ENCODE data around the gene ETS2.

Gene ETS2

GRCh38 chr21:38852278-38852677 is 46.5 kb downstream of the ETS2 start:
- Histone ChIP-seq H4K8ac (ENCODE audit: low read depth, low read length) (no peak overlapping the region), H2AK5ac (ENCODE audit: low read length) (no peak overlapping the region)
- WGBS (ENCODE audit: extremely low coverage, insufficient coverage, low lambda C conversion rate): no CpG with 5 or more reads among the region's 3 CpGs

DNA sequence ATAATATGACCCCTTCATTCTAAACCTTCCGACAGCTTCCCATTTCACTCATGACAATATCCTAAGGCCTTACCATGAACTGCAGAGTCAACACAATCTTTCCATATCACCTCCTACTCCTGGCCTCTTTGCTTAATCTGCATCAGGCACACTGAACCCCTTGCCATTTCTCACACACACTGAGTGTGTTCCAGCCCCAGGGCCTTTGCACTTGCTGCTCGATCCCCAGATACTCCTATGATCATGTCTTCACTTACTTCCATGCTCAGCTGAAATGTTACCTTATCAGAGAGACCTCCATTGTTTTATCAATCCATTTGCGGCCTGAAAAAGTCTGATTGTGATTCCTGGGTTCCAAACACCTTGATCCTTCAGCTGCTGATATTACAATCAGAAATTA is 47.0 kb downstream of the ETS2 start:
- H3K56ac ChIP-seq (ENCODE audit: low read length): no peak overlapping the region
- H2BK5ac ChIP-seq (ENCODE audit: low read length): no peak overlapping the region
- H3K79me1 ChIP-seq (ENCODE audit: low read length): no peaks in the 10 kb centered on the region
- H3K23ac ChIP-seq (ENCODE audit: low read length): no peak overlapping the region
- H3K79me2 ChIP-seq (ENCODE audit: control insufficient read depth, insufficient read depth, low read length): no peaks in the 10 kb centered on the region
- H3K4me2 ChIP-seq (ENCODE audit: low read length): no peak overlapping the region
- no peaks in the 10 kb centered on the region for H3K27me3 ChIP-seq (ENCODE audit: insufficient read depth, low read length, poor library complexity)
- no peak overlapping the region for H3K4me3 ChIP-seq (ENCODE audit: low read length)
- no peaks in the 10 kb centered on the region for H3K4me1 ChIP-seq (ENCODE audit: control insufficient read depth, low read depth, low read length)
- no peak for DNase-seq
- H3K9ac ChIP-seq (ENCODE audit: low read length): no peak overlapping the region
- no peak overlapping the region for H2BK120ac ChIP-seq (ENCODE audit: low read depth, low read length)
- no peak overlapping the region for H2BK15ac ChIP-seq (replicated peaks; ENCODE audit: low read depth)
- H3K4ac ChIP-seq (ENCODE audit: low read depth, low read length): no peak overlapping the region
- no peak overlapping the region for H2AK5ac ChIP-seq (ENCODE audit: low read length)
- H3K27ac ChIP-seq (ENCODE audit: low read depth, low read length): no peak overlapping the region
- H3K18ac ChIP-seq (ENCODE audit: low read length): no peak overlapping the region
- H3K36me3 ChIP-seq (ENCODE audit: control insufficient read depth, insufficient read depth, low read length): no peaks in the 10 kb centered on the region
- no CpG with 5 or more reads among the region's 3 CpGs for WGBS (ENCODE audit: extremely low coverage, insufficient coverage, low lambda C conversion rate)
- no peak overlapping the region for H4K8ac ChIP-seq (ENCODE audit: low read depth, low read length)
- H4K5ac ChIP-seq (ENCODE audit: low read length): no peak overlapping the region

More at GRCh38 chr21:38852278-38852677, 46.5 kb downstream of the ETS2 start:
- H3K56ac ChIP-seq (ENCODE audit: low read length): no peak overlapping the region
- H3K4me2 ChIP-seq (ENCODE audit: low read length): no peak overlapping the region
- no peak overlapping the region for H3K18ac ChIP-seq (ENCODE audit: low read length)
- no peak overlapping the region for H2BK120ac ChIP-seq (ENCODE audit: low read depth, low read length)
- no peaks in the 10 kb centered on the region for H3K79me1 ChIP-seq (ENCODE audit: low read length)
- no peak overlapping the region for H3K23ac ChIP-seq (ENCODE audit: low read length)
- no peaks in the 10 kb centered on the region for H3K27me3 ChIP-seq (ENCODE audit: insufficient read depth, low read length, poor library complexity)
- H3K9ac ChIP-seq (ENCODE audit: low read length): no peak overlapping the region
- H3K79me2 ChIP-seq (ENCODE audit: control insufficient read depth, insufficient read depth, low read length): no peaks in the 10 kb centered on the region
- H2BK15ac ChIP-seq (replicated peaks; ENCODE audit: low read depth): no peak overlapping the region
- H3K4me1 ChIP-seq (ENCODE audit: control insufficient read depth, low read depth, low read length): no peaks in the 10 kb centered on the region
- no peak overlapping the region for H3K27ac ChIP-seq (ENCODE audit: low read depth, low read length)
- no peak overlapping the region for H2BK5ac ChIP-seq (ENCODE audit: low read length)
- H4K5ac ChIP-seq (ENCODE audit: low read length): no peak overlapping the region
- no peak overlapping the region for H3K4ac ChIP-seq (ENCODE audit: low read depth, low read length)
- no peaks in the 10 kb centered on the region for H3K36me3 ChIP-seq (ENCODE audit: control insufficient read depth, insufficient read depth, low read length)
- no peak for DNase-seq
- no peak overlapping the region for H3K4me3 ChIP-seq (ENCODE audit: low read length)

DNA sequence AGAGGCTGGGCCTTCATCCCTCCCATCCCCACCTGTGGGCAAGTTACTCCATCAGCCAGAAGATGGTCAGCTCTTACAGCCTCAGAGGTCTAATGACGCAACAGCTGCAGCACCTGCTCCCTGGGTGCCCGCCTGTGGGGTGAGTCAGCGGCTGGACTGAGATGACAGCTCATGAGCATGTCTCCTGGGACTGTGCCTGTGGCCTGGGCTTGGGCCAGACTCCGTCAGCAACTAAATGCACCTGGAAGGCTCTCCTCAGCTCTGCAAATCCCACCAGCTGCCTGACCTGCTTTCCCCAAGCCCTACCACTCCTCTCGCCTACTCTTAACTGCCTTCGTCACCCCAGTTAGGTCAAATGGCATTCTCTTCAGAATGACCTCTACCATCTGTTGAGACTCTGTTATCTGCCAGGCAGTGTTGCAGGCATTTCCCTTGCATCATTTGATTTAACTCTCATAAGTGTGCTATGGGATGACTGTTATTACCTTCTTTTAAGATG is 47.7 kb downstream of the ETS2 start:
- no peak overlapping the region for H4K8ac ChIP-seq (ENCODE audit: low read depth, low read length)
- H3K18ac ChIP-seq (ENCODE audit: low read length): no peak overlapping the region
- H2AK5ac ChIP-seq (ENCODE audit: low read length): no peak overlapping the region
- no peak overlapping the region for H2BK120ac ChIP-seq (ENCODE audit: low read depth, low read length)
- WGBS (ENCODE audit: extremely low coverage, insufficient coverage, low lambda C conversion rate): no CpG with 5 or more reads among the region's 6 CpGs
- no peaks in the 10 kb centered on the region for H3K79me2 ChIP-seq (ENCODE audit: control insufficient read depth, insufficient read depth, low read length)
- no peak overlapping the region for H4K5ac ChIP-seq (ENCODE audit: low read length)
- no peak overlapping the region for H3K27ac ChIP-seq (ENCODE audit: low read depth, low read length)
- H3K79me1 ChIP-seq (ENCODE audit: low read length): no peaks in the 10 kb centered on the region
- no peaks in the 10 kb centered on the region for H3K27me3 ChIP-seq (ENCODE audit: insufficient read depth, low read length, poor library complexity)
- DNase-seq: no peak
- no peak overlapping the region for H3K23ac ChIP-seq (ENCODE audit: low read length)
- H3K4me2 ChIP-seq (ENCODE audit: low read length): no peak overlapping the region
- no peak overlapping the region for H3K4me3 ChIP-seq (ENCODE audit: low read length)
- no peak overlapping the region for H3K4ac ChIP-seq (ENCODE audit: low read depth, low read length)
- no peak overlapping the region for H3K56ac ChIP-seq (ENCODE audit: low read length)
- no peak overlapping the region for H3K9ac ChIP-seq (ENCODE audit: low read length)
- H2BK15ac ChIP-seq (replicated peaks; ENCODE audit: low read depth): no peak overlapping the region
- H3K36me3 ChIP-seq (ENCODE audit: control insufficient read depth, insufficient read depth, low read length): no peaks in the 10 kb centered on the region
- no peaks in the 10 kb centered on the region for H3K4me1 ChIP-seq (ENCODE audit: control insufficient read depth, low read depth, low read length)
- H2BK5ac ChIP-seq (ENCODE audit: low read length): no peak overlapping the region

- Histone ChIP-seq H2BK5ac (ENCODE audit: low read length) (no peak overlapping the region), H2BK120ac (ENCODE audit: low read depth, low read length) (no peak overlapping the region), H3K4me3 (ENCODE audit: low read length) (no peak overlapping the region)
Measured at GRCh38 chr21:38857152-38857825, 51.6 kb downstream of the ETS2 start.

DNA sequence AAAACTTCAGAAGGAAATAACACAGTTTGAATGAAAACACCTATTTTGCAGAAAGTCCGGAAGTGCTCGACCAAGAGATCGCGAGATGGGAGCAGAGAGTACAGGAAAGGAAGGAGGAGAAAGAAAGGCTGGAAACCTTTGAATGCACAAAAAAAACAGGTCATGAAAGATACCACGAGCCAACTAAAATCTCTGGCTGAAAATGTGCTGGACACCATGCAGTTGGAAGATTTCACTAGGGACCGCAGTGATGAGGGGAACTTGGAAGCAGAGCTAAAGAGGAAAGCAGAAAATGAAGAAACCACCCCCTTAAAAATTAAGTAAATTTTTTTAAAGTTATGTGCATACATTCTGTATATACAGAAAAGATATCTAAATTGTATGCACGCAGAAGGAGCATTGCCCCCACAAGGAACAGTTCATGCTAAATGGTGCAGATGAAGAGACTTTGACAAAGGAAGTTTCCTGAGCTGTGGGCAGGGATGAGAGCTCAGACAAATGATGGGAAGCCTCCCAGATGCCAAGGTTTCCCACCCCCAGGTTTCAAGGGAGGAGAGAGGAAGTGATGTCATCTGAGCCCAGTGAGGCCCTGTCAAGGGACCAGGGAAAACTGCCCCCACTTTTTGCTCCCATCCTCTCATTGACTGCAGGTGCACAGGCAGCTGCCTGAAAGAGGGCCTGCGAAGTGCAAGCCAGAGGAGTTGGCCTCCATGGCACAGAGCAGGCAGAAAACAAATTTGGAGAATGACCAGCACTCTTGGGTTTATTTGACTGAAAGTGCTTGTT is 52.5 kb downstream of the ETS2 start:
- no peak overlapping the region for H3K18ac ChIP-seq (ENCODE audit: low read length)
- no peak overlapping the region for H4K5ac ChIP-seq (ENCODE audit: low read length)
- no peaks in the 10 kb centered on the region for H3K79me2 ChIP-seq (ENCODE audit: control insufficient read depth, insufficient read depth, low read length)
- H2BK120ac ChIP-seq (ENCODE audit: low read depth, low read length): no peak overlapping the region
- no CpG with 5 or more reads among the region's 8 CpGs for WGBS (ENCODE audit: extremely low coverage, insufficient coverage, low lambda C conversion rate)
- H4K8ac ChIP-seq (ENCODE audit: low read depth, low read length): no peak overlapping the region
- no peak overlapping the region for H2BK15ac ChIP-seq (replicated peaks; ENCODE audit: low read depth)
- no peak overlapping the region for H3K4me2 ChIP-seq (ENCODE audit: low read length)
- no peaks in the 10 kb centered on the region for H3K79me1 ChIP-seq (ENCODE audit: low read length)
- H3K9ac ChIP-seq (ENCODE audit: low read length): no peak overlapping the region
- no peaks in the 10 kb centered on the region for H3K36me3 ChIP-seq (ENCODE audit: control insufficient read depth, insufficient read depth, low read length)
- H2AK5ac ChIP-seq (ENCODE audit: low read length): no peak overlapping the region
- H3K4me3 ChIP-seq (ENCODE audit: low read length): no peak overlapping the region
- H3K27me3 ChIP-seq (ENCODE audit: insufficient read depth, low read length, poor library complexity): no peaks in the 10 kb centered on the region
- H2BK5ac ChIP-seq (ENCODE audit: low read length): no peak overlapping the region
- no peak for DNase-seq
- H3K4me1 ChIP-seq (ENCODE audit: control insufficient read depth, low read depth, low read length): no peaks in the 10 kb centered on the region
- no peak overlapping the region for H3K27ac ChIP-seq (ENCODE audit: low read depth, low read length)
- H3K23ac ChIP-seq (ENCODE audit: low read length): no peak overlapping the region
- H3K56ac ChIP-seq (ENCODE audit: low read length): no peak overlapping the region
- H3K4ac ChIP-seq (ENCODE audit: low read depth, low read length): no peak overlapping the region

More at GRCh38 chr21:38857152-38857825, 51.6 kb downstream of the ETS2 start:
- no peak overlapping the region for H4K8ac ChIP-seq (ENCODE audit: low read depth, low read length)
- no peak overlapping the region for H3K4ac ChIP-seq (ENCODE audit: low read depth, low read length)
- DNase-seq: no peak
- no peak overlapping the region for H3K23ac ChIP-seq (ENCODE audit: low read length)
- H3K36me3 ChIP-seq (ENCODE audit: control insufficient read depth, insufficient read depth, low read length): no peaks in the 10 kb centered on the region
- H3K27me3 ChIP-seq (ENCODE audit: insufficient read depth, low read length, poor library complexity): no peaks in the 10 kb centered on the region
- no peaks in the 10 kb centered on the region for H3K79me1 ChIP-seq (ENCODE audit: low read length)
- WGBS (ENCODE audit: extremely low coverage, insufficient coverage, low lambda C conversion rate): no CpG with 5 or more reads among the region's 8 CpGs
- no peak overlapping the region for H4K5ac ChIP-seq (ENCODE audit: low read length)
- no peak overlapping the region for H3K18ac ChIP-seq (ENCODE audit: low read length)
- no peaks in the 10 kb centered on the region for H3K4me1 ChIP-seq (ENCODE audit: control insufficient read depth, low read depth, low read length)
- H3K4me2 ChIP-seq (ENCODE audit: low read length): no peak overlapping the region
- no peak overlapping the region for H3K27ac ChIP-seq (ENCODE audit: low read depth, low read length)
- no peak overlapping the region for H3K9ac ChIP-seq (ENCODE audit: low read length)
- H2BK15ac ChIP-seq (replicated peaks; ENCODE audit: low read depth): no peak overlapping the region
- H3K56ac ChIP-seq (ENCODE audit: low read length): no peak overlapping the region
- H3K79me2 ChIP-seq (ENCODE audit: control insufficient read depth, insufficient read depth, low read length): no peaks in the 10 kb centered on the region
- H2AK5ac ChIP-seq (ENCODE audit: low read length): no peak overlapping the region

Measured in mesendoderm (in vitro differentiated cells).